Fibroblast of skin of right quadriceps (primary cell): ENCODE measurements around the gene RDH16.
A peak's percentile ranks its signal among the peaks of the same experiment; 100 is the strongest.
"Not testable (repeated sequence)": the region's sequence is repeated elsewhere in the genome, so short reads cannot be mapped to it uniquely, and the experiment has no call there.

Source experiments
- DNase-seq: peaks from one replicate; pipeline ENCODE4 v3.0.0-alpha.2; 2013

The RDH16 gene

GRCh38 chr12:56951582-56952339 lies 5.6 kb downstream of the RDH16 start:
- no peak for DNase-seq

- DNase-seq, result no peak
These were observed 8.5 kb downstream of the RDH16 start for GRCh38 chr12:56948881-56949280.

- DNase-seq, result no peak
These were observed 9.0 kb downstream of the RDH16 start for GRCh38 chr12:56948457-56948777.

- DNase-seq, result no peak
These were observed 9.6 kb downstream of the RDH16 start for GRCh38 chr12:56947633-56948456.

- no peak for DNase-seq
These were observed 13.5 kb downstream of the RDH16 start for GRCh38 chr12:56943878-56944277.

DNA sequence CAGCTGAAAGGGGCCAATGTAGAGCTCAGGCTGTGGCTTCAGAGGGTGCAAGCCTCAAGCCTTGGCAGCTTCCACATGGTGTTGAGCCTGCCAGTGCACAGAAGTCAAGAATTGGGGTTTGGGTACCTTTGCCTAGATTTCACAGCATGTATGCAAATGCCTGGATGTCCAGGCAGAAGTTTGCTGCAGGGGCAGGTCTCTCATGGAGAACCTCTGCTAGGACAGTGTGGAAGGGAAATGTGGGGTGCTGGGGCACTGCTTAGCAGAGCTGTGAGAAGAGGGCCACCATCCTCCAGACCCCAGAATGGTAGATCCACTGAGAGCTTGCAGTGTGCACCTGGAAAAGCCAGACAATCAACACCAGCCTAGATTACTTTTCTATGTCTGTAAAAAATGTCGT lies 14.0 kb downstream of the RDH16 start:
- not testable (repeated sequence) for DNase-seq

DNA sequence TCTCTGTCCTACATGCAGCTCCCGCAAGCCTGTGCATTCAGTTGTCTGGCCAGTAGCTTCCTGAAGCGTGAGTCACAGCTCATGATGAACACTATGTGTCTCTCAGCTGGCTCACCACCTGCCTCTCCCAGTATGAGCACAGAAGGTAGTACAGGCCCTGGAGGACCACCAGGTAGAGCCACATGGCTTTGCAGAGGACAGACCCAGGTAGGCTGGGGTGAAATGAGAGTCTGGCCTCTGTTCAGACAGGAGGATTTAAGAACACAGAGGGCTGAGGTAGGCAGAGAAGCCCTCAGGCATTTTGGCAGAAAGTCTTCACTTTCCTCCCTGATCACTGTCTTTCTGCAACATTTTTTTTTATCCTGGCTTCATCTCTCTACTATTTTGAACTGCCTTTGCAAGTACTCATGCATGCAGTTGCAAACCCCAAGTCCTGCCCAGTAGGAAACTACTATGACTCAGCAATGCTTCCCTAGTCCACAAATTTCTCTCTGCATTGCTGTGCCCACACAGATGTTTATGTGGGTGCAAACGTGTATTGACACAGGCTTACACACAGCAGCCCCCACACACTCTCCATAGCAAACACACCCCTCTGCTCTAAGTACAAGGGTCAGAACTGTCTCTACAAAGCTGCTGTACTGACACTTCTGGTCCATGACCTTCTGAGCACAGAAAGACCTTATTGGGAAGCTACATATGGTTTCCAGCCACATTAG lies 15.9 kb downstream of the RDH16 start:
- DNase-seq, result peak; percentile 65

DNA sequence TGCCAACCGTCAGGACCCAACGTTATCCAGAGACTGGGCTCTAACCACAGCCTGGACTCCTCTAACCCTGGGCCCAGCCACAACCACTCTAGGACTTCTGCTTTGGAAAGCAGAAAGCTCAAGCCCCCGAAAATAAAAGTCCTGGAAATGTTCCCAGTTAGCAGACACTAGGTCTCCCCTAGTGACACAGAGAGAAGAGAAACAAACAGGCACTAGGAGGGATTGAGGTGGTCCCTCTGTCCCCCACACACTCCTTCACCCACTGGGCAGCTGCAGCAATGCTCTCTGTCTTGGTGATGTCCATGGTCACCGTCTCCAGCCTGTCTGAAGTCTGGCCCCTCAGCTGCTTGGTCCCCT lies 16.5 kb downstream of the RDH16 start:
- DNase-seq, result not testable (repeated sequence)

DNA sequence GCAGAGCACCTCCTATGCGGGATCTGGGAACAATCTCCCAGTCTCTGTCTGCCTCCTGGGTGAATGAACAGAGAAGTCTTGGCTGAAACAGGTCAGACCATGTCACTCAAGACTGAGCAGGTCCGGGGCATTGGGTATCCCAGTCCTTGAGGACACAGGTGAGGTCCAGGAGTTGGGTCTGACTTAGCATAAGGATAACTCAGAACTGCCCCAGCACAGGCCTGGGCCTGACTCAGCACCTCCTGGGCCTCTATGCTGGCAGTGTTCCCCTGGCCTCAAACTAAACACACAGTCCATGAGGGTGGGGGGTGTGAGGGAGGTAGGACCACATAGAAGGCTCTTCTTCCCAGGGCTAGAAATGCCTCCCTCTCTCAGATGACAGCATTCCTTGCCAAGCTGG lies 21.7 kb downstream of the RDH16 start:
- DNase-seq, result no peak

- no peak for DNase-seq
These were observed 22.3 kb downstream of the RDH16 start for GRCh38 chr12:56935157-56935556.

DNA sequence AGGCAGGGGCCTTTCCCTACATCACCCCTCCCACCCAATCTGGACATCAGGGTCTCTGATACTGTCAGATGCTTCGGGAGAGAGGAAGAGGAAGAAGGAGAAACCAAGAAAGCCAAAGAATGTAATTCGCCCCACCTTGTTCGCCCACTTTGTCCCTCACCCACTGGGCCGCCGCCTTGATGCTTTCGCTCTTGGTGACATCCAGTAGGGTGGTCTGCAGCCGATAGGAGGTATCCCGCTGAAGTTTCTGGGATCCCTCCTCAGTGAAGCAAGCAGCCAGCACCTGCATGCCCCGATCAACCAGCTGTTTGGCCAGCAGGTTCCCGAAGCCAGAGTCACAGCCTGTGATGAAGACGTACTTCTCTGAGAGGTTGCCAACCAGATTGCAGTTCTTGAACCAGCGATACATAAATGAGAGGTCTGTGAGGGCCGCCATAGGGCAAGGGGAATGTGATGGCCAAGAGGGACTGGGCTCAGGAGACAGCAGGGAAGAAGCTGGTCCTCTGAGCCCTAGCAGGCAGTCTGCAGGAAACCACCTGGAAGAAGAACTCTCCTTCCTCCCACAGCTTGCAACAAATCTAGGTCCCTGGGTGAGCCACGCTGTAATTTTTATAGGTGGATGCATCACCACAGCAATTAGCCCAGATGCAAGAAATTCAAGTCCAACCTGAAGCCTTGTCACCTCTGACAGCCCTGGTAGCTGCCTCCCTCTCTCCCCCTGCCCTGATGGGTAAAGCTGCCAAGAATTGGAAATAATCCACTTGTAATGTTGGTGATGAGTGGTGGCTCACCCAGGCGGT lies 23.4 kb downstream of the RDH16 start, which contains the start of gene SDR9C7:
SDR9C7 (minus strand) TSS at position 583 of the 800 bp plus-strand sequence; CDS start at position 436, 147 bp downstream.
- DNase-seq, result no peak

GRCh38 chr12:56932867-56933266 lies 24.5 kb downstream of the RDH16 start:
- DNase-seq, result no peak

DNA sequence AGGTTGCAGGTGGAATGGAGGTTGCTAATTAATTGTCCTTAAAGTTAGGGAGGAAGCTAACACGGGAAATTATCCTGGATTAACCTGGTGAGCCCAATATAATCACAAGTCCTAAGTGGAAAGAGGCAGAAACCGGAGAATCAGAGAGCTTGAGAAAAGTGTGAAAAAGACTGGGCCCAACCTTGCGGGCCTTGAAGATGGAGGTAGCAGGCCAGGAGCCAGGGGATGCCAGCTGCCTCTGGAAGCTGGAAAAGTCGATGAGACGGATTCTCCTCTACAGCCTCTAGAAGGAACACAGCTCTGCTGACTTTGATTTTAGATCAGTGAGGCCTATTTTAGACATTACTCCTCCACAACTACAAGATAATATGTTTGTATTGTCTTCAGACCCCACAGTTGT lies 25.3 kb downstream of the RDH16 start:
- no peak for DNase-seq

- DNase-seq, result peak; percentile 62
These were observed 25.9 kb downstream of the RDH16 start for GRCh38 chr12:56931474-56931978.

- DNase-seq, result no peak
These were observed 27.2 kb downstream of the RDH16 start for GRCh38 chr12:56930241-56930640.

GRCh38 chr12:56929780-56930179 lies 27.6 kb downstream of the RDH16 start:
- no peak for DNase-seq

DNA sequence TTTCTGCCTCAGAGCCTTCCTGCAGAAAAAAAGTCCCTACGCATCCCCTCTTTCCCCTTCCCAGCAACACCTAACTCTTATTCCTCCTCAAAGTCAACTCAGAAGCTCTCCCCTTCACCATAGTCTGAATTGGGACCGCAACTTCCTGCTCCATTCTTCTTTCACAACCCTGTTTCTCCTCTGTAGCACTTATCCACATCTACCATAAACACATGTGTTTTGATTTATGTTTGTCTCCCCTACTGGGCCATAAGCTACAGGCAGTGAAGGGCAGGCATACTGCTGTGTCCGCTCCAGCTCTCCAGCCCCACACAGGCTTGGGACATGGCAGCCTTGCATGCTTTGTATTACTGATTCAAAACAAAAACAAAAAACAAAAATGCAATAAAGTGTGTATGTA lies 29.1 kb downstream of the RDH16 start:
- peak; percentile 20 for DNase-seq

GRCh38 chr12:56927281-56927680 lies 30.1 kb downstream of the RDH16 start:
- no peak for DNase-seq

DNA sequence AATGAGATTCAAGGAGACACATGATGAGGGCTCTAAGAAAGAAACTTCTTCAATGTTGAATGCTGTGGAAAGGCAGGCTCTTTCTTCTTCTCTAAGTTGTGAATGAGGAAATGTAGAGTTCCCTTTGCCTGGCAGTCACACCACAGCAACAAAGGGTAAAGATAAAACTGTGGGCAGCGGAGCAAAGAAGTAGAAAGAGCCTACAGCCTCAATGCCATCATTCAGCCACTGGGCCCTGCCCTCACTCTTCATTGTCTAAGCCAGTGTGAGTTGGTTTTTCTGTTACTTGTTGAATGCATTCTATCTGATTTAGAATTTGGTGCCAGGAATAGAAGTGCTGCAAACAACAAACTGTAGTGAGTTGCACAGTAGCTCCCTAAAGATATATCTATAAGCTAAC lies 35.4 kb downstream of the RDH16 start:
- no peak for DNase-seq

DNA sequence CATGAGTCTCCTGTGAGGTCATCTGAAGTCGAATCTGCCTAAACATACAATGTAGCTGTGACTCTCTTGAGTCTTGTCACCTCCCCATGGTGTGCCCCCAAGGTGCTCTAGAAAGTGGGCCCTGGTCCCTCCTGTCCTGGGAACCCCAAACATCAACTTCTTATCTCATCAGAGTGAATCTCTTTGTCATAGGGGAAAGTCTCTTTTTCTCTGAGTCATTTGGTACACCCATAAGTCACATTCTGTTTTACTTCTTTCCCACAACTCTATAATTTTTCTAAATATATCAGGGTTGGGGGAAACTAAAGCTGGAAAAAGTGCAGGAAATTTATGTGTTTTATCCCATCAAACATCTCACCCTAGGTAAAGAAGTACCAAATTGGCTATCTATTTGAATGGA lies 36.1 kb downstream of the RDH16 start:
- DNase-seq, result no peak

DNA sequence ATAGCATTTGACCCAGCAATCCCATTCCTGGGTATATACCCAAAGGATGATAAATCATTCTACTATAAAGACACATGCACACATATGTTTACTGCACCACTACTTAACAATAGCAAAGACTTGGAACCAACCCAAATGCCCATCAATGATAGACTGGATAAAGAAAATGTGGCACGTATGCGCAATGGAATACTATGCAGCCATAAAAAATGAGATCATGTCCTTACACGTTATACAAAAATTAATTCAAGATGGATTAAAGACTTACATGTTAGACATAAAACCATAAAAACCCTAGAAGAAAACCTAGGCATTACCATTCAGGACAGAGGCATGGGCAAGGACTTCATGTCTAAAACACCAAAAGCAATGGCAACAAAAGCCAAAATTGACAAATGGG lies 39.3 kb downstream of the RDH16 start:
- not testable (repeated sequence) for DNase-seq

DNA sequence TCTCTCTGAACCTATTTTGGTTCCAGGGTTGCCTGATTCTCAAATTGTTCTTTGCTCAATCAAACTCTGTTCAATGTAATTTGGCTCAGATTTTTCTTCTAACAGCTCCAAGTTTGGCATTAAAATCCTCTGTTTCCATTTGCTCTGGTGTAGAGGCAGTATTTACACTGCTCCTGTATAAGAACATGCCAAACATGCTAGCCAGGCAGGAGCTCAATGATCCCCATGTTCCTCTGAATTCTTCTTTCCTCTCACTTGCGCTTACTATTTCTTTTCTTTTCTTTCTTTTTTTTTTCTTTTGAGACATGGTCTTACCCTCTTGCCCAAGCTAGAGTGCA lies 40.4 kb downstream of the RDH16 start:
- no peak for DNase-seq
